HG02623 (cell line): ENCODE data around the gene UTP4.

ENCODE experiments used
- ATAC-seq: cut with Tn5 transposase; IDR thresholded peaks from one replicate; pipeline ENCODE4 v1.9.1; 2021; ENCODE audit warnings: moderate library complexity; ENCODE audit not compliant: unreplicated experiment

Gene UTP4

DNA sequence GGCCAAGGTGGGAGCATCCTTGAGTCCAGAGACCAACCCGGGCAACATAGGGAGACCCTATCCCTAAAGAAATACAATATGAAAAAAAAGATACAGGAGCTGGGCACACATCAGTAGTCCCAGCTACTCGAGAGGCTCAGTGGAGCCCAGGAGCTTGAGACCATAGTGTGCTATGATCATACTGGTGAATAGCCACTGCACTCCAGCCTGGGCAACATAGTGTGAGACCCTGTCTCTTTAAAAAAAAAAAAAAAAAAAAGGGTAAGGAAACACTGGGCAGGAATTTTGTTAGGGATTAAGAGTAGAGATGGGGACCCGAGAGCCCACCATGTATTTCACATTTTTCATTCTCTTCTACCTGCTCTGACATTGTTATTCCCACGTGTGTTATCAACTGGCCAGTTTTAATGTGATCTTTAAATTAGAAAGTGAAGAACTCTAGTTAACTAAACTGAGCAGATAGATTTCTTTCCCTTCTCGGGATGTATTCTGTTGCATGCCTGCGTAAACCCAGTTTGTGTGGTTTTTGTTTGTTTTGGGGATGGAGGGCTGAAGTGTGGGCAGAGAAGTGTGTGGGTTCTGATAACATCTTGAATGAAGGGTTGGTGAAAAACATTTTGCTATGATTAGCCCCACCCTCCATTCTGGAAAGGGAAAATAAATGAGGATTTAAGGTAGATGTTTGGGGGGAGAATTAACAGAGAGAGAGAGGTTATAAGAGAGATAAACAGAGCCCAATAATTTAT, 37.3 kb downstream of the UTP4 start:
- ATAC-seq, result no peak

DNA sequence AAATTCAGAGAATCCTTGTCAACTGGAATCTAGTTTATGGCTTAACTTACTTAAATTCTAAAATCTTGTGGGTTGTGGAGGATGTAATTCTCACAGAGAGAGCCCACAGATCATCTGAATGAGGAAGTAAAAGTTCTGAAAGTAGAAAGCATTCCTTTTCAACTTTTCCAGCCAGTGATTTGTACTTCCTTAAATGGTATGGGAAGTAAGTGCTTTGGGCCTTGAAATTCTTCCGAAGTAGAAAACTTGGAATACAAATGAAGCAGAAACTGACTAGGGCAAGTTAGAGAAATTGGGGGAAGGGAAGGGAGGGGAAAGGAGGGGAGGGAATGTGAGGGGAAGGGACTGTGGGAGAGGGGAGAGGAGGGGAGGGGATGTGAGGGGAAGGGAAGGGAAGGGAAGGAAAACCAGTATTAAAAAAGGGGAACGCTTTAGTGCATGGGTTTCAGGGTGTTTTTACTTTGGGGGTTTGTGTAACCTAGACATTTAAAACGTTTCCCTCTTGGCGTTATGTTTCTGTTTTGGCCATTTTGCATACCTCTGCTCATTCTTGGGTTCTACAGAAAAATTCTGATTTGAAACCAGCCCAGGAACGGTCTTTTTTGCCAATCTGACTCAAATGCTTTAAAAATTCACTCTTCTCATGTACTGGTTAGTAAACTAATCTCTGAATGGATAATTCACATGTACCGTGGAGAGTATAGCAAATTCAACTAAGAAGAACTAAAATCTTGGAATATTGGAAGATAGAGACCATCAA, 39.1 kb downstream of the UTP4 start:
- no peak for ATAC-seq

DNA sequence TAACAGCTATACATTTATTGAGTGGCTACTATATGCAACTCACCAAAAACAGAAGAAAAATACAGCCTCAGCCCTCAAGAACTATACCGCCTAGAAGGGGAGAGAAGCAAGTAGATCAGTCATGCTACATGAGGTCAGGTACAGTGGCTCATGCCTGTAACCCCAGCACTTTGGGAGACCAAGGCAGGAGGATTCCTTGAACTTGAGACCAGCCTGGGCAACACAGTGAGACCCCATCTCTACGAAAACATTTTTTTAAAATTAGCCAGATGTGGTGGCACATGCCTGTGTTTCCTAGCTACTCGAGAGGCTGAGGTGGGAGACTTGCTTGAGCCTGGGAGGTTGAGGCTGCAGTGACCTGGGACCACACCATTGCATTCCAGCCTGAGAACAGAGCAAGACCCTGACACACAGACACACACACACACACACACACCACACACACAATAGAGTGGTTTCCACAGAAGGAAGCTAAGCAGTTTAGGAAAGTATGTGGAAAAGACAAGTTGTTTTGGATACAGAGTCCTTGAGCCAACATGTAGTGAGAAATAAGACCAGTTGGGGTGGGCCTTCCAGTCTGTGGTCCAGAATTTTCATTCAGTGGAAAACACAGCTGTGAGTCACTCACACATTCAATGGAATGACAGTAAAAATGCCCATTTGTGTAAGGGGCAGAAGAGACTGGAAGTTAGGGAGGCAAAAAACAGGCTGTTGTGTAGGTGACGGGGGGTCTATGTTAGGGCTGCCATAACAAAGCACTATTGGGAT, 43.8 kb downstream of the UTP4 start:
- ATAC-seq, result no peak

DNA sequence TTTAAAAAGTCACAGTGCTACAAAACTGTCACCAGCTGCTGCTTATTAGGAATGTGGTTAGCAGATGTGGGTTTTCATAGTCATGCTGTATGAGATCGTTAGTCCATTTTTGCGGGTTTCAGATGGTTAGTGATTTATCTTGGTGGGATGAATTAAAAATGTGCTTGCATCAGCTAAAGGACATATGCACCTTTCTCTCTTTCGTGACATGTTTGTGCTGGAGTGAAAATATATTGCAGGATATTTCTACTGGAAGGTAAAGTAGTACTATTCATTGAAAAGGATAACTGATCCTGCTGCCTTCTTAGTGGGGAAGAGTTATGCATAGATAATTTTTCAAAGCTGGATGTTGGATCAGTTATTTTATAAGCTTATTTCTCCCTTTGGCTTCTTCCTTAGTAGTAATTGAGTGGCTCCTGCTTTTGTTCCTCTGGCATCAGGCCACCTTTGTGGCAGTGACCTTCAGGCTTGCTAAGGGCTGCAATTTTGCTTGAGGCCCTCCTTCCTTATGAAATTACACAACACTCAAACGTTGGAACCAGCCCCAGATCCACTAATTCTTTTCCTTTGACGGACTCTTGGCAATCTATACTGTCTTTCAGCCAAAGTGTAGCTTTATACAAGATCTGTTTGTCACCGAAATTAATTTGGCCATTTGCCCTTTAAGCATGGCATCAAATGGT, 47.0 kb downstream of the UTP4 start:
- ATAC-seq, result no peak

DNA sequence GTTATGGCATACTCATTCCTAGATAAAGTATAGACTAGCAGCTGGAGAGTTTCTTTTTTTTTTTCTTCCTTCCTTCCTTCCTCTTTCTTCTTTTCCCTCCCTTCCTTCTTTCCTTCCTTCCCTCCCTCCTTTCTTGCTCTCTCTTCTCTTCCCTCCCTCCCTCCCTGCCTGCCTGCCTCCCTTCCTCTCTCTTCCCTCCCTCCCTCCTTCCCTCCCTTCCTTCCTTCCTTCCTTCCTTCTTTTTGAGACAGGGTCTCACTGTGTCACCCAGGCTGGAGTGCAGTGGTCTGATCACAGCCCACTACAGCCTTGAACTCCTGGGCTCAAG, 47.5 kb downstream of the UTP4 start:
- no peak for ATAC-seq

DNA sequence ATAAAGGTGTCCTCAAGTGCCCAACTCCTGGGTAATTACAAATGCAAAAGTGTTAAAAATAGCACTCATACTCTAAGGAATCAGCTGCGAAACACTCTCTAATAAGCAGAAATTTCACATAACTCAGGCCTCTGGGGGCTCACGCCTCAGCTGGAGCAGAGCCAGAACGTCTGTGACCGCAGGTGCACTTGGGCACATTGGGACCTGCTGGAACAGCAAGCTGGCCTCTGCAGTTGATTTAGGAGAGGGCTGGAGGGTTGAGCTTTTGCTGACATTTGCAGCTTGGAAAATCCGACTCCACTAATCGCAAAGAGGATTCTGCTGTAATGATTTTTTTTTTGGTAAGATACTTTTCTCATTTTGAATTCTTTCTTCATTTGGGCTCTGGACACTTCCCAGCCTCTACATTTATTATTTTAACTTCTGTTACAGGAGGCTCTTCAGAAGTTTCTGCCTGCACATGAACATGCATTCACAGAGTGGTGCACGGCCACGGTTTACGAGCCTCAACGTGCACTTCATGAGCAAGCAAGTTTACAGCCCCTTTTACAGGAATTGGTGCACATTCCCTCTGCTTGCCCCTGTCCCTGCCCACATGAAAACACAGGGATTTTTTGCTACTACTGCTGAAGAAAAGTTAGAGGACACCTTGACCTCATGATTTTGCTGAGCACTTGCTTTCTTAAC, 50.4 kb downstream of the UTP4 start:
- ATAC-seq, result no peak

DNA sequence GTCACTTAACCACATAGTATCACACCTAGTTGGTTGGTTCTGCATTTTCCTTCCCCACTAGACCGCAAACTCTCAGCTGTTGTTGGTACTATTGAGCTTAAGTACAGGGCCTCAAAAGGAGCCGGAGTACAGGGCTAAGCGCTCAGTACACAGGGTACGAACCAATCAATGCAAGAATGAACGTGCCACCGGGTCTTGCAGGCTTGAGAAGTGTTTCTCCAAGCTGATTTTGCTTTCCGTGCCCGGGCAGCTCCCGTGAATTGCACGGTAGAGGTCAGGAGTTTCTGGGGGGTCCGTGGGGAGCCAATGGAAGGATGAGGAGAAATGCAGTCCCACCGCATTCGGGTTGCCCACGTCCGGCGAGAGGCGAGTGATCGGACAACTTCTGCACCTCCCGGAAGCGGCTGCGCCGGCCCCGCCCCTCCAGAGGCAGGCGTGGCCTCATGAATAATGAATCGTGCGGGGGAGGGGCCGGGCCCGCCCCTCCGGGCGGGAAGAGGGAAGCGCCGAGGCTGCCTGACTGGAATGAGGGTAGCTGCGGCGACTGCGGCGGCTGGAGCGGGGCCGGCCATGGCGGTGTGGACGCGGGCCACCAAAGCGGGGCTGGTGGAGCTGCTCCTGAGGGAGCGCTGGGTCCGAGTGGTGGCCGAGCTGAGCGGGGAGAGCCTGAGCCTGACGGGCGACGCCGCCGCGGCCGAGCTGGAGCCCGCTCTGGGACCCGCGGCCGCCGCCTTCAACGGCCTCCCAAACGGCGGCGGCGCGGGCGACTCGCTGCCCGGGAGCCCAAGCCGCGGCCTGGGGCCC, 54.4 kb downstream of the UTP4 start, which contains the start of gene SNTB2:
Gene SNTB2, plus strand, starts transcription at position 523 of the 804 bp plus-strand sequence. Its CDS starts 3 bp downstream, at position 526.
- ATAC-seq, result peak; percentile 74

DNA sequence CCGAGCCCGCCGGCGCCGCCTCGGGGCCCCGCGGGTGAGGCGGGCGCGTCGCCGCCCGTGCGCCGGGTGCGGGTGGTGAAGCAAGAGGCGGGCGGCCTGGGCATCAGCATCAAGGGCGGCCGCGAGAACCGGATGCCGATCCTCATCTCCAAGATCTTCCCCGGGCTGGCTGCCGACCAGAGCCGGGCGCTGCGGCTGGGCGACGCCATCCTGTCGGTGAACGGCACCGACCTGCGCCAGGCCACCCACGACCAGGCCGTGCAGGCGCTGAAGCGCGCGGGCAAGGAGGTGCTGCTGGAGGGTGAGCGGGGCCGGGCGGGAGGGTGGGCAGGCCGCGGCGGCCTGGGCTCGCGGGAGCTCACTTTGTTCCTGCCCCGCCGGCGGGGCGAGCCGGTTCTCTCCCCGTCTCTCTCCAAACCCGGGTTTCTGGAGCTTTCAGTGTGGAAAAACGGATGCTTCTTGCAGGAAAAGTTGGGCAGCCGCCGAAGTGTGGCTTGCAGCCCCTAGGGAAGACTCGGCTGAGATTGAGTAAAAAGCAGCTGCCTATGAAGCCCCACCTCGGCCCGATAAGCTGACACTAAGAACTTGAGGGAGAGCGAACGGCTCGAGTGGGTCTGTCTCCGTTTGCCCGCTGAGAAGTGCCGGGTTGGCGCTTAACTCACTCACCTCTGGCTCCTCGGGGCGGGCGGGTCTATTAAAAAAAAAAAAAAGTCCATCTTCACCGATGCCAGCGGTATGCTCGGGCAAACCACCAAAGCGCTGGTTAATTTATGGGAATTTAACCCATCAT, 55.2 kb downstream of the UTP4 start:
- peak; percentile 21 for ATAC-seq

DNA sequence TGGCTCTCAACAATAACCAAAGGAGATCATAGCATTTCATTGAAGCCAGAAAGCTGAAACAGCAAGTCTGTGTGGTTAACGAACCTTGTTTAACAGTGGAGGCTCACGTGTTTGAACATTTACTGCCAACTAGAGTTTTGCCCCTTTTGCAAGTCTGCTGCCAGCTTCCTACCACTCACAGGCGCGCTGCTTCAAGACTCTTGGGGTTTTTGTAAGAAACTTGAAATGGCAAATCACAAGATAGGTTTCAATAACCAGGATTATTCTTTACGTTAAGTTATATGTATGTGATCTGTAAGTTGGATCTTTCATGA, 55.7 kb downstream of the UTP4 start:
- no peak for ATAC-seq

DNA sequence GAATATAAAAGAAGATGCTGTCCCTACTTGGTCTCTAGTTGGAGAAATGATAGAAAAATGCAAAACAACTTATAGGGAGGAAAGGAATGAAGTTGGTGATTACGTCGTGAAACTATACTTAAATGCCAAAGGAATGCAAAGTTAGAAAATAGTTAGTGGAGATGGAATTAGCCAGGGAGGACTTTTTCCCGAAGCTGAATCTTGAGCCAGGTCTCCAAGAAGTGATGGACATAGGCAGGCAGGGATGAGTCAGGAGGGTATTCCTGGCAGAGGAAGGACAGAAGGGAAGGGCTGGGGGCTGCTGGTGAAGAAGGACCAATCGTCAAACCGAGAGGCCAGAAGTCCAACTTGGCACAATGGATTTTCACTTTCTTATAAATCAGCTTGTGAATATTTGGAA, 56.3 kb downstream of the UTP4 start:
- no peak for ATAC-seq

DNA sequence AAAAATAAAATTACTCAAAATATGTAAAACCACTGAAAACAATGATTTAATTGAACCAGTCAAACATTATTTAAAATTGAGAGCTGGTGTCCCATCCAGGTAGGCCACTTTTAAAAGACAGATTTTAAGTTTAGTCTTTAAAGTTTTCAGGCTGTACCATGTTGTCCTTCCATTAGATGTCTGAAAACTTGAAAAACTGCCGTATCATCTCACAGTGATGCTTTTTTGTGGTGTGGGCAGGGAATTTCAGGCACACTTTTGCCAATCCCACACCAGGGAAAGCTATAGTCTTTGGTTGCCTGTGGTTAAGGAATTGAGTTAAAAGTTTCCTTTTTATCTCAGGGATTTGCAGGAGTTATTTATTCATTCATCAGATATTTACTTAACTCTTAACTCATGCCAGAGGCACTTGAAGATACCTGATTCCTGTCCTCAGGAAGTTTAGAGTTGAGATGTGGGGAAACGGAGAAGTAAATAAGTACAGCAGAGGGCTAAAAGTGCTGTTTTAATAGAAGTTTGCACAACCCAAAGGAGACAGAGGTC, 57.7 kb downstream of the UTP4 start:
- ATAC-seq, result no peak

DNA sequence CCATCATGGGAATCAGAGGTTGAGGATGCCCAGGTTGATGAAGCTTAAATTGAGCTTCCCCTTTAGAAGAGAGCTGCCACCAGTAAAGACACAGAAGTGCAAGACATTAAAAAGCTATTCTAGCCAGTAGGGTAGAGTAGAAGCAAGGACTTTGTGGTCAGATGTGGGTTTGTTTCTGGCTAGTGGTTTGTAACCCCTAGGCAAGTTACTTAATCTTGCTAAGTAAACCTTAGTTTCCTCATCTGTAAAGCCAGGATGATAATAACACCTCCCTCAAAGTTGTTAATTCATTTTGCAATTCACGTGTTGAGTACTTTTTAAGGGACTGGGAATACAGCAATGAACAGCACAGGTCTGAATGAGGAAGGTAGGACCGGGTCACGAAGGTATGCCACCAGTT, 58.1 kb downstream of the UTP4 start:
- no peak for ATAC-seq

DNA sequence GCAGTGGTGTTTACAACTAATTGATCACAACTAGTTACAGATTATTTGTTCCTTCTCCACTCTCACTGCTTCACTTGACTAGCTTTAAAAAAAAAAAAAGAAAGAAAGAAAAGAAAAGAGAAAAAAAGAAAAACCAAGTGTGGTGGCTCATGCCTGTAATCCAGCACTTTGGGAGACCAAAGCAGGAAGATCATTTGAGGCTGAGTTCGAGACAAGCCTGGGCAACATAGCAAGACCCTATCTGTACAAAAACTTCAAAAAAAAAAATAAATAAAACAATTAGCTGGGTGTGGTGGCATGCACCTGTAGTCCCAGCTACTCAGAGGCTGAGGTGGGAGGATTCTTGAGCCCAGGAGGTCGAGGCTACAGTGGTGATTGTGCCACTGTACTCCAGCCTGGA, 58.7 kb downstream of the UTP4 start:
- no peak for ATAC-seq

DNA sequence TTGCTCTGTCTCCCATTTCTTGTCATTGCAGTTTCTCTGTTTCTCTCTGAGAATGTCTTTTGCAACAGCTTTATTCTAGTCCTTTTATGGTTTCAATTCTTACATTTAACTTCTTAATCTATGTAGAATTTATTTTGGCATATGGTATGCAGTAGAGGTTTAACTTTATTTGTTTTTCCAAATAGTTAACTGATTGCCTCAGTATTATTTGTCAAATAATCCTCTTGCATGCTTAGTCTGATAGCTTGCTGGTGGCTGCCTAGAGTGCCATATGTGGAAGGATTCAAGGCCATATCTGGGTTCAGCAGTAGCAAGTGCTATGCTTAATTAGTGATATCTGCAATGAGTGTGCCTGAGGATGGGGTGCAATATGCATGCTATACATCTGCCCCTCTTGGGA, 61.4 kb downstream of the UTP4 start:
- ATAC-seq, result no peak

DNA sequence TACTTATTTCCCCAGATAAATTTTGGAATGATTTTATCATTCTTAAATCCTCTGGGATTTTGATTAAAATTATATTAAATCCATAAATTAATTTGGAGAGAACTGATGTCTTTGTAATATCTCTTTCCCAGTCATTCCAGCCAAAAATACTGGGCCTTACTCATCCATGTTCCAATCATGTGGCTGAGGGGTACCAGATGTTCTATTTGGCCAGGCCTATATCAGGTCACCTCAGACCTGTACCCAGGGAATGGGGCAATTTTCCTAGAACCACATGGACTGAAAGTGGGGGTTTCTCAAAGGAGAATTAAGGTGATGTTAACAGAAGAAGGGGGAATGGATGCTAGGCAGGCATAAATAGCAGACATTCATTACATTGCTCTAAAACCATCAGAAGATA, 62.0 kb downstream of the UTP4 start:
- ATAC-seq, result no peak

DNA sequence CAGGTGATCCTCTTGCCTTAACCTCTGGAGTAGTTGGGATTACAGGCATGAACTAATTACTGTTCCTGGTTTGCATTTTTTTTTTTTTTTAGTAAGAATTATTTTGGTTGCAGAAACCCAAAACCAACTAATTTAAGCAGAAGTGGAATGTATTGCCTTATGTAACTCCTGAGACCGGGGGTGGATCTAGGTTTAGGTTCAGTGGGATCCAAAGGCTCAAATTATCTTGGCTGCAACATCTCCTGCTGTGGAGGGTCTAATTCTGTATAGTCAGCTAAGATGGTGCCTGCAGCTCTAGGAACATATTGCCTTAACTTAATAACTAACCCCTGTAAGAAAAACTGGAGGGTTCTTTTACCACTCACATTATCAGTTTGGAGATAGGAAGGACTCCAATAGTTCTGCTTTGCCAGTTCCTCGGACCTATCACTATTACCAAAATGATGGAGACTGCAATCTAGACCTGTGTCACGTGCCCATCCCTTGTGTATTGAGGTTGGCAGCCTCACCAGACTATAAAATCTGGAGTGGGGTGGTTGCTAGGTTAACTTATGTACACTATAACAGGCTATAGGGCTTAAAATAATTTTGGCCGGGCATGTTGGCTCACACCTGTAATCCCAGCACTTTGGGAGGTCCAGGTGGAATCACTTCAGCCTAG, 63.0 kb downstream of the UTP4 start:
- ATAC-seq, result no peak

DNA sequence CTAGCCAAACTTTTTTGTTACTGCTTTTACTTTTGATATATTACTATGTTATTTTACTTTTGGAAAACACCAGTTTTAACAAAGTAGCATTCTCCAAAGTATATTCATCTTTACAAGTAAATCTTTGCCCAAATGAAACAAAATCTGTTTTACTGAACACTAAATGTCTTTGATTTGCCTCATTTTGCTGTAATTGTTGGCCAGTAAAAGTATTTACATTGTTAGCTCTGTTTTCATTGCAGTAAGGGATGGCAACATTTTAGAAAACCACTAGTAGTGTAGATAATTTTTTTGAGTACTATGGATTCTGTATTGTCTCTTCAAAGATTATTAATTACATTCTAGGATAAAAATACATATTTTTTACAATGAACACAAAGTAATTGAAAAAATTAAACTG, 65.1 kb downstream of the UTP4 start:
- ATAC-seq, result no peak

DNA sequence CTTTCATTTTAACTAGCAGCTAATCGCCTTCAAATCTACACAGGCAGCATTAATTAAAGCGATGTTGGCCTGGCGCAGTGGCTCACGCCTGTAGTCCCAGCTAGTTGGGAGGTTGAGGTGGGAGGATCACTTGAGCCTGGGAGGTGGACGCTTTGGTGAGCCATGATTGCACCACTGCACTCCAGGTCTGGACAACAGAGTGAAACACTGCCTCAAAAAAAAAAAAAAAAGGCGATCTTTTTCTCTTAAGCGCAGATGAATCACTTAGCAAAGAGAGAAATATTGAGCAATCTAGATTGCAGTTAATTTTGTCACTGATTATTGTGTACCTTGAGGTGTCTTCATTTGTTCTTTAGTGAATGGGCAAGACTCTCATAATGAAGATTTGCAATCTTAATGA, 66.9 kb downstream of the UTP4 start:
- no peak for ATAC-seq
